HG03064 (cell line): Measurements from ENCODE around the gene PLCB1.

Experiments used
- ATAC-seq: cut with Tn5 transposase; IDR thresholded peaks from one replicate; pipeline ENCODE4 v1.9.1; 2021; ENCODE audit warnings: low read depth; ENCODE audit not compliant: unreplicated experiment

Gene PLCB1

DNA sequence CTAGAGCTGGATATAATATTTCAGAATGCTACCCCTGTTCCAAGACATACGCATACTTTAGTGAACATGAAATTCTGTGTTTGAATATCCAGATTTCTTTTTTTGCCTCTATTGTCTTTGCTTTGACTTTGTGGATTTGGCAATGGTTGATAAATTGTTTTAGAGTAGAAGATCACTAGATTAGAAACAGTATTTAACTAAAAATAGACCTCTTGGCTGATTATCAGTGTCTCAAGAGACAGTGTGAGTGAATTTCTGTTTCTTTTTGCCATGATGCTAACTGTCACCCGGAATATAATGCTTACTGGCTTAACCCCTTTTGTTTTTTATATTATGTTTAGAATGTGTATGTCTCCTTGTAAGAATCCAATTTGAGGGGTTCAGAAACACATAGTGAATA lies 102.5 kb downstream of the PLCB1 start:
- no peak for ATAC-seq

DNA sequence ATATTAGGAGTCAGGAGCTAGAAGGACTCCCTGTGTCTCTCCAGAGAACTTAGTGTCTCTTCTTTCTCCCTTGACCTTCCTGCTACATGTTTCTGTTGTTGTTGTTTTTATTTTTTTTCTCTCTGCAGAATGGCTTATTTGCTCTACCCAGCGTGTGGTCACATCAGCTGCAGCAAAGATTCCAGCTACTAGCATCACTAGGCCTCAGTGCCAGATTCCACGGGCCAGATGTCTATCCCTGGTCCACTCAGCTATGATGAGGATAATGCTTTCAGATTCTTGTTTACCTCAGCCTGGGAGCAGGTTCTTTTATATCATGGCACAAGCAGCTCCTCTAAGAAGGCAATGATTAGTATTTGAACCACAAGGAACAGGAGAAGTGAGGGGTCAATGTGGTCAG lies 110.0 kb downstream of the PLCB1 start:
- no peak for ATAC-seq

DNA sequence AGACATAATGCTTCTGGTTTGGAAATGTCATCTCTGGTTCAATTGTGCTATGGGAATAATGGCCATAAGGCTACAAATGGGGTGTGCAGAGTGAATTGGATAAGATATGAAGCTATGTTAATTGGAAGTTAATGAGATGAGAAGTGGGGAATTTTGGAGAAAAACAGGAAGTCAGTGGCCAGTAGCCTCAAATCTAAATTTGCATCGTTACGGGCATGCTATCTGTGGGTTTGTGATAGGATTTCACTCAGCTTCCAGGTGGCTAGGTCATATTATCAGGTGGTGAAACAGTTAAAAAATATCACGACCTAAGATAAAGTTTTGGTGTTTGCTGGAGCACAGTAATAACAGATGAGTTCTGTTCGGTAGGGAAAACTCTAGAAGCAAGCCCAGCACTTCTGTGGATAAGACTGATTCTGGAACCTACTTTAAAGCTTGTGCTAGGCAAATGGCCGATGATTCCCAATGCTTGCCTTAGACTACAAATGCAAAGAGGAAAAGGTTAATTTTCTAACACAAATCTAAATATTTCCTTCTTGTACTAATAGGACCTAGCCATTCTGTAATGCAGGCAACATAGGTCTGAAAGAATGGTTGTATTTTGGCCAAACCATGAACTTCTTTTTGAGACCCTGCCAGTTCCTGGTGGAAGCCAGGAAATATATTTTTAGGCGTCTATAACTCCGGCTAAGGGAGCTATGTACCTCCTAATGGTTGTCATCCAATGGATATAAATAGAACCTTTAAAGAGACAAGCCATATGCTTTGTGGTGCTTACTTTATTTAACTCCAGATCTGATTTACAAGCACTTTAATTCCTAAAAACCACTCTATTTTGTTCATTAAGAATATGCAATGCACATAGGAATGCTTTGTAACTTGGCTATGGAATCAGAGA lies 111.0 kb downstream of the PLCB1 start:
- no peak for ATAC-seq

DNA sequence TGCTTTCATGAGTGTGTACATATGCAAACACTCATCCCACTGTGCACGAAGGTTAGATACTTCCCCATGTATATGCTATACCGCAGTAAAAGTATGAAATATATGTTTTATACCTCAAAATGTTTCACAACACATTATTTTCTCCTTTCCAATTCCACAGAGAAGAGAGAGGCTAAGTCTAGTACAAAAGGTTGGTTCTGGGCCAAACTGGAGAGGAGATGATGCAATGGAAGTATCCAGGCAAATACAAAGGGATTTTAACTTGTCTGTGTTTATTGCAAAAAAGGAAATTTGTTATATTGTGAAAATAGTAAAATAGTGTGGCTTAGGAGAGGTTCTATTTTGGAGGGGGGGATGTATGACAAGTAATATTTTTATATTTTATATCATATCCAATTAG lies 112.6 kb downstream of the PLCB1 start:
- no peak for ATAC-seq

DNA sequence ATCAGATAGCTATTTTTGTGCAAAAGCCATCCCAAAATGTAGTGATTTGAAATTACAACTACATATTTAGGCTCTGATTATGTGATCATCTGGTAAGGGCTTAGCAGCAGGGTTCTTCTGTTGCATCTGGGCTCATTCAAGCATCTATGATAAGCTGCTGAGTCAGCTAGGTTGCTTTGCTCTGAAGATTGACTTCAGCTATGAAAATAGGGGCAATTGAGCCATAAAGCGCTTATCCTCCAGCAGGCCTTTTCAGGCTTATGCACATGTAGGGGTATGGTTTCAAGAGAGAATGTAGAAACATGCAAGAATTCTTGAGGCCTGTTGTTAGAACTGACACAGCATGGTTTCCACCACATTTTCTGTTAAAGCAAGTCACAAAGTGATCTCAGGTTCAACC lies 114.1 kb downstream of the PLCB1 start:
- ATAC-seq: no peak

DNA sequence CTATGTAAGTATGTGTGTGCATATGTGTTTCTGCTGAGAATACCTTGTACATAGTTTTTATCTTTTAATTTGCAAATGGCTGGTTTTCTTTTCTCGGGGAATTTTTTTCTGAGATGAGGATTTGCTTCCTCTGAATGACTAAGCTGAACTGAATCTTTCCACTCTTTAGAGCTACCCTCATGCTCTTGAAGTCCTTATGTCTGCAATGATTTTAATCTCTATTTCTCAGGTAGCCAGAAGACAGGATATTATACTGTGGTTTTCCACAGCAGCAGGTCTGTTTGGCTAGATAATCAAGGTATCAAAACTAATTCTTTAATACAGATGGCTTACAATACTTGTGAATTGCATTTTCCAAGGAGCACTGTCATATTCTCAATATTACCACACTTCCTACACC lies 114.7 kb downstream of the PLCB1 start:
- no peak for ATAC-seq

DNA sequence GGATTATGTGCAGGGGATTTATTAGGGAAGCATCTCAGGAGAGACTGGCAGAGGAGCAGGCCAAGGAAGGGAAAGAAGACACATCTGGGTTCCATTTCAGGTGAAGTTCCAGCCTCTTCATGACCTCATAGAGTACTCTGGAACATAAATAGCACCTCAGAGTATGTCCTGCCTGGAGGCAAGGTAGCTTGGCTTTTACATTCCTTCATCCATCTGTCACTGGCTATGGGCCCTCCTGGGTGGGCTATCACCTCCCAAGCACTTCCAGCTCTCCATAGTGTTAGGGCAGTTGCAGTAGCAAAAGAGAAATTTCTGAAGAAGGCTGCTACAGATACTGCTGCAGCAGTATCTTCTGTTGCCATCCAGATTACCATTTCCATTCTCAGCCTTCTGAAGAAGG lies 116.0 kb downstream of the PLCB1 start:
- no peak for ATAC-seq

DNA sequence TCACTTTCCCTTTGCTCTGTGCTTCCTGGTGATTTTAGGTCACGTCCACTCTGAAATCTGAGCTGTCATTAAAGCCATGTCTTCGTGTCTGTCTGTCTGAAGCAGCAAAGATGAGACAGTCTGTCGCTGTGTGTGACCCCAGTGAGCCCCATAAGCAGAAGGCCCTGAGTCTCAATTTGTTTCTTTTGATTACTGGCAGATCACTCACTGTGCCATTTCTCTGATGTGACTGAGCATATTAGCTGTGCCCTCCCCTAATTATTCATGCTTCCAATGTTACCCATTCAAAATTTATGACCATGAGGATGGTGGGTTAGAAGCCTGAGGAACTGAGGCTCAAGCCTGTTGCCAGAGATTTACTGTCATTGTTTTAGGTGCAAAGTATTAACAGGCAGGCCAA lies 117.6 kb downstream of the PLCB1 start:
- ATAC-seq: no peak

DNA sequence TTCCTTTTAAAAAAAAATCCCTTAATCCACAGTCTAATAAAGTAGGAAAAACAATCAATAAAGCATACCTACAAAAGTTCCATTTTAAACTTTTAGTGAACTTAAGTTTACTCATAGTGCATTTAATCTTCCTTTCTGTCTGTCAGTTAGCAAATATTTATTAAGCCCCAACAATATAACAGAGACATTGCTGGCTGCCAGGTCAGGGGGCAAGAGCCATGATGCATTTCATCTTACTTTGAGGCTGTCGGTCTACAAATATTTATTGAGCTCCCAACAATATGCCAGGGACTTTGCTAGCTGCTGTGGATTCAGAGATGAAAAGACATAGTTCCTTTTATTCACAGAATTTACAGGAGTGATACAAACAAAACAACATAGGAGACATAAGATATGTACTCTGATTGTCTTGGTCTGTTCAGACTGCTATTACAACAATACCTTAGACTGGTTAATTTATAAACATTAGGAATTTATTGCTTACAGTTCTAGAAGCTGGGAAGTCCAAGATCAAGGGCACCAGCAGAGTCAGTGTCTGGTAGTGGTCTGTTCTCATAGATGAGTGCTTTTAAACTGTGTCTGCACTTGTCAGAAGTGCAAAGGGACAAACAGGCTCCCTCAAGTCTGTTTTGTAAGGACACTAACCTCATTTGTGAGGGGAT lies 118.6 kb downstream of the PLCB1 start:
- ATAC-seq: no peak

DNA sequence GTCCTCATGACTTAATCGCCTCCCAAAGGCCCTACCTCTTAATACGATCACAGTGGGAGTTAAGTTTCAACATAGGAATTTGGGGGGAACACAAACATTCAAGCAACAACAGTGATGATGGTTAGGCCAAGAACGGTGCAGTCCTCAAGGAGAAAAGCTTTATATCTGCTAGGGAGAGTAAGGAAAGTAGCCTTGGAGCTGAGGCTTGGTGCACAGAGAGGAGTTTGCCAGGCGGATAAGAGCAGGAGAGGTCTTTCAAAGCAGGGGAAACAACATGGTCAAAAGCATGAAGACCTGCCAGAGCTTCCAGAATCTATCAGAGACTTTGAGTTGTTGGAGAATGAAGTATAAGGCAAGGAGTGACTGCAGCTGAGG lies 119.1 kb downstream of the PLCB1 start:
- no peak for ATAC-seq

DNA sequence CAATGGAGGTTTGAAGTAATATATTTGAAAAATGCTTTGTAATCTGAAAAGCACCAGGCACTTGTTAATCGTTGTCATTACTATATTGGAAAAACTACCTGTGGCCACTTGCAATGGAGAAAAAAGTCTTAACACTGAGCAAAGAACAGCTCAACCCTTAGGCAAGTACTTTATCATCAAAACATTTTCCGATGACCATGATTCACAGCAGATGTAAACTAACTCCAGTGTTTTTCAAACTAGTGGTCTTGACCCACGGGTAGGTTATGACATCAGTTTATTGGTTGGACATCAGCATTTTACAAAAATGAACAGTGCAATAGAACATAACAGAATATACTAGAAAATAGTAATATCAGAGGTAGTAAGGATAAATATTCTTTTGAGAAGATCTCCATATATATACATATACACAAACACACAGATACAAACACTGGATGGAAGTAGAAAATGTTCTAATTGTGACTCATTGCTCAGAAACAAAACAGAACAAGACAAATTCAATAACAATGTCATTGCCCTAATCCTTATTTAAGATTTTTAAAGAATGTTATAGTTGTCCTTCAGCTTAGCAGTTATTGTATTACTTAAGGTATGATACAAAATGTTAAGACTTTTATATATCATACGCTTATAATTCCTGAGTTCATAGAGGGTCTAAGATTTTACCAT lies 123.0 kb downstream of the PLCB1 start:
- ATAC-seq: no peak

DNA sequence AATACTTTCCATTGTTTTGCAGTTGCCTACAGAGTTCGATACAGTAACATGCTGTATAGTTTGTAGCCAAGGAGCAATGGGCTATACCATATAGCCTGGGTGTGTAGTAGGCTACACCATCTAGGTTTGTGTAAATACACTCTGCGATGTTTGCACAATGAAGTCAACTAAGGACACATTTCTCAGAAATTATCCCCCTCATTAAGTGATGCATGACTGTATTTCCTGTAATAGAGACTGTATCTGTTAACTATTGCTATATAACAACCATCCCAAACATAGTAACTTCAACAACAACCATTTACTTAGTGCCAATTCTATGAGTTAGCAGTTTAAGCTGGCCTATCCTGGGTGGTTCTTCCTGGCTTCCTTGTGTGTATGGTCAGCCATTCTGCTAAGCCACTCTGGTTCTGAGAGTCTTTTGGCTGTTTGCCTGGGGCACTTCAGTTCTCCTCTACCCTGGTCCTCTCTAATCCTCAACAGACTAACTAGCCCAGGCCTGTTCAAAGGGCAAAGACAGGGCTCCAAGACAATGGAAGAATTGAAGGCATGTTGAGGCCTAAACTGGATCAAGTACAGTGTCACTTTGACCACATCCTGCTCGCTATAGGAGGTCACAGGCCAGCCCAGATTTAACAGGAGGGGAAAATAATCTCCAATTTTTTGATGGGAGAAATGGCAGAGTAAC lies 124.0 kb downstream of the PLCB1 start:
- no peak for ATAC-seq

DNA sequence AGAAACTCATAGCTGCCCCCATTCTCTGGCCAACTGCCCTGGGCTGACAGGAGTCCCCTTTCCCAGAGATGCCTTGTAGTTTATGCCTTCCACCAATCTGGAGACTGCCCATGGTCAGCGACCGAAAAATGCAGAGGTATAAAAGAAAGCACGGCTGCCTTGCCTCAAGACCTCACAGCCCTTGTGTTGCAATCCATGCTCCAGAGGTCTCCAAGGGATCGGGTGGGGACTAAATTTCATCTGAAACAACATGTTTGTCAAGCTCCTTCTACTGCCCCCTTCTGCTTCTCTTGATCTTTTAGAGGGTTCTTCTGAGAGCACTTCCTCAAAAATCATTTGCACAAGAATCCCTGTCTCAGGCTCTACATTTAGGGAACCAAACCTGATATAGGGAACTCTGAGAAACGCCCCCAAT lies 128.8 kb downstream of the PLCB1 start:
- no peak for ATAC-seq

DNA sequence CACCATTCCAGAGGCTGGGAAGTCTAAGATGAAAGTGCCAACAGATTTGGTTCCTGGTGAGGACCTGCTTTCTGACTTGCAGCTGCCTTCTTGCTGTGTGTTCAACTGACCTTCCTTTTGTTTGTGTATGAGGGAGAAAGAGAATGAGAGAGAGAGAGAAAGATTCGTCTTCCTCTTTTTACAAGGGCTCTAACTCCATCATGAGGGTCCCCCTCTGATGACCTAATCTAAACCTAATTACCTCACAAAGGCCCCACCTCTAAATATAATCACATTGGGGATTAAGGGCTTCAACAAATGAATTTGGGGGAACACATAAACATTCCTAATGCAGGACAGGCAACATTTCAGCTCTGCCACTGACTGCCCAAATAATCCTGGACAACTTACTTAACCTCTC lies 130.7 kb downstream of the PLCB1 start:
- ATAC-seq: no peak

DNA sequence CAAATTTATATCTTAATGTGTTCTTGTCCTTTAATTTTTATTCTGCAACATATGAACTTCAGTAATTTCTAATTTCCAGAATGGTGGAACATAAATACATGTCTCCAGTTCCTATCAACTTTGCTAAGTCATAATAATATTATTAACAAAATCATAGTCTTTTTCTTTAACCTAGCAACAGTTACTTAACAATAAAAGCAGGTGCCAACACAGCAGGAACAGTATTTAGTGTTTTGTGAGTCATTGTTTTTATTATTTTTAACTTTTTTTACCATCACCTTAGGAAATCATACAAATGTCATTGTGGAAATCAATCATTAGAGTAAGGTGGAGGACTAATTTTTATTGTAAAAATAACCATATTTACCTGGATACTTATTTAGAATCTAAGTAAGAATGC lies 133.5 kb downstream of the PLCB1 start:
- no peak for ATAC-seq

DNA sequence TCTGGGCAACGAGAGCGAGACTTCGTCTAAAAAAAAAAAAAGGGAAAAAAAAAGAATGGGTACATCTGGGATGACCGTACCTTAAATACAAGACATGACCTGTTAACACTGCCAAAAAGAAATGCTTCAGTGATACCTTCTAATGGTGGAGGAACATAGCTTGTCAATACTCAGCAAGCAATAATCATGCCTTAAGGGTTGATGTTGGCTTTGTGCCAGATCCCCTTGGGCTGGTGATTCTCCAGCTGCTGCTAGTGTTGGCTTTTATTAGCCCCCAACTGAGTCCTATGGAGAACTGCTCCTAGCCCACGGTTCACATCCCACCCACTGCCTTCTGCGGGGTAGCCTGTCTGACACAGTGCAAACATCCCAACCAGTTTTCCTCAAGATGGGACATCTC lies 134.9 kb downstream of the PLCB1 start:
- ATAC-seq: no peak

DNA sequence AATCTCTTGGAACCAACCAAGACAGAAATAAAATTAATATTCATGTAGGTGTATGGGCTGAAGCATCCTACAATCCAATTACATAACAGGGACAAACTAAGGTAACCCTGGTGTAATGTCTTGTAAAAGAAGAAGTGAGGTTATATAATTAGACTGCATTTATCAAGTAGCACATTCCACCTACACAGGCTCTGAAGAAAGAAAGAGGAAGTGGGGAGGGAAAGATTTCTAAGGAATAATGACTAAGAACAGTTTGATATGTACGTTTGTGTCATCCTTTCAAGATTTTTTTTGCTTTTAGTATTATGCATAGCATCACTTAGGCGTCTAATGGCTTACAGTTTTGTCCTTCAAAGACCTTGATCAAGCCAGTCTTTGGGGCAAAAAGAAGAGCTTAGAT lies 139.7 kb downstream of the PLCB1 start:
- ATAC-seq: no peak

DNA sequence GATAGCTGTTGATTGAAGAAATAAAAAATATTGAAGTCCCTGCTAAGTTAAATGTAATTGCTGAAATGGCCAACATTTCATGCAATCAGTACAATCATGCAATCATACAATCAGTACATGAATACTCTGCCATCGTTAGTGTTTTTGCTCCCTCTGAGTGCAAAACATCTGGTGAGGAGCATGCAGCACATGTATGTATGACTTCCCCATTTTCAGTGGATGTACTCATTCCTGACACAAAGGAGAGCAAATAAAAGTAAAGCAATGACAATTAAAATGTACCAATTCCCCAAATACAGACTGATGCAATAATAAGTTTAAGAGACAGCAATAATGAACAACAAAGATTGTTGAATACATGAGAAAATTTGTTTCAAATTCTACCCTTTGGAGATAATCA lies 140.7 kb downstream of the PLCB1 start:
- ATAC-seq: no peak

DNA sequence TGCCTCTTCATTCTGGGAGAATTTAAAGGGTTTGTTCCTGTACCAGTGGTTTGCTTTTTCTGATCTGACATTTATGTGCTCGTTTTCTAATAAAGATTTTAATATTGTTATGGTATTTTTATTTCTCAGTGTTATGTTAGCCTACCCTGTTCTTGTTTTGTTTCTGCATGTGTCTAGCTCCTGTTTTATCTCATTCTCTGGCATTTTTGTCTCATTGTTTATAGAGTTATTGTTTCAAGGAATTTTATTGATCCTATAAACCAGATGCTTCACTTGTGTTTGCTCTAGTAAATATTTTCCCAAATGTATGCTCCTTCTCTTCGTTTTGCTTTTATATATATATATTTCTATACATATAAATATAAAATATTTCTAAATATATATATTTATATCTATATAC lies 152.8 kb downstream of the PLCB1 start:
- no peak for ATAC-seq

DNA sequence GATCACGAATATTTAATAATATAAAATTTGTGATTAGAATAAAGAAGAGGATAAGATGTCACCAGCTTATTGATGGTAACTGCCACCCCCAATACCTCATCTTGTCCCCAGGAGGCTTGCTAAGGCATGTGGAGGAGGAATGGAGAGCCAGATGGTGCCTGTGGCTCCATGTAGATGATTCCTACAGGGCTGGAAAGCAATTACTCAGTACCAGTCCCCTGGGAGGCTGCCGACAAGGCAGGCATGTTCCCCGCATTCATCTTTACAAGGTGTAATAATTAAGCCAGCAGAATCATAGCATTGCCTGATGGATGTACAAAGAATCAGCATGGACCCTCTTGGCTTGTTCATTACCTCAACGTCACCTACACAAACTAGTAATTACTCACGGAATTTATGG lies 155.3 kb downstream of the PLCB1 start:
- ATAC-seq: no peak

DNA sequence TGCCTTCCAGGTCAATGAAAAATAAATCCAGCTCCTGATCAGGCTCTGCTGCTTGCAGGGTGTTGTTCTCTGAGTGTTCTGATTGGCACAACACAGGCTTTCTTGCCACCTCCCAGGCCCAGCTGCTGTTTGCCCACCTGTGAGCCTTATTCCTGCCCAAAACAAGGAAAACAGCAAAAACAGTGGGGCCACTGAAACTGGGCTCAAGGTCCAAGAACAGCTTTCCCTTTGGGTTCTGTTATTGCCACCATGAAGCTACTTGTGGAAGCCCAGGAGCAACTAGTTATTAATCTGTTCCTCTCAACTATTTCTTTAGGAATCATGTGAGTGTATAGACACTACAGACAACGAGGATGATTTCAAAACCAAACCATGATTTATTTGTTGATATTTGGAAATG lies 159.1 kb downstream of the PLCB1 start:
- ATAC-seq: no peak
